Type B pancreatic cell (in vitro differentiated cells): Measurements from ENCODE around the gene FCHSD1. TPM values are rescaled to one million over a fixed set of nuclear protein-coding genes. Genes with fewer than 3 reads are reported as not detected.

ENCODE experiments used
- DNase-seq: peaks from one replicate; pipeline ENCODE4 v3.0.0; 2021; ENCODE audit warnings: mixed read lengths; ENCODE audit not compliant: unreplicated experiment; ENCODE audit errors: extremely low spot score
- H3K27ac Mint-ChIP-seq: 2 replicates; pipeline ENCODE4 v1.8.0; 2021; ENCODE audit warnings: mild to moderate bottlenecking, mixed read lengths
- H3K27me3 Mint-ChIP-seq: 2 replicates; pipeline ENCODE4 v1.8.0; 2021; ENCODE audit warnings: mixed read lengths
- H3K36me3 Mint-ChIP-seq: 2 replicates; pipeline ENCODE4 v1.8.0; 2021; ENCODE audit warnings: mixed read lengths
- H3K4me1 Mint-ChIP-seq: one replicate; pipeline ENCODE4 v1.8.0; 2021; ENCODE audit warnings: mixed read lengths; ENCODE audit not compliant: unreplicated experiment
- H3K4me3 Mint-ChIP-seq: 2 replicates; pipeline ENCODE4 v1.8.0; 2021; ENCODE audit warnings: mild to moderate bottlenecking, mixed read lengths
- H3K9me3 Mint-ChIP-seq: 2 replicates; pipeline ENCODE4 v1.8.0; 2021; ENCODE audit warnings: mixed read lengths
- total RNA-seq: library from RNA; stranded (reverse); gene quantifications from 2 replicates; pipeline ENCODE4 v1.2.1, GENCODE V29; 2021; ENCODE audit warnings: low replicate concordance
- TF ChIP-seq, protein P1 (sequence below): fragments of 200-600 bp; sonication (generic); conservative IDR thresholded peaks from 2 replicates; pipeline ENCODE4 v1.5.0; 2021; ENCODE audit warnings: antibody characterized with exemption, mild to moderate bottlenecking

Gene FCHSD1
- total RNA-seq, 1 donor from 2014 or later = 29.4 TPM

DNA sequence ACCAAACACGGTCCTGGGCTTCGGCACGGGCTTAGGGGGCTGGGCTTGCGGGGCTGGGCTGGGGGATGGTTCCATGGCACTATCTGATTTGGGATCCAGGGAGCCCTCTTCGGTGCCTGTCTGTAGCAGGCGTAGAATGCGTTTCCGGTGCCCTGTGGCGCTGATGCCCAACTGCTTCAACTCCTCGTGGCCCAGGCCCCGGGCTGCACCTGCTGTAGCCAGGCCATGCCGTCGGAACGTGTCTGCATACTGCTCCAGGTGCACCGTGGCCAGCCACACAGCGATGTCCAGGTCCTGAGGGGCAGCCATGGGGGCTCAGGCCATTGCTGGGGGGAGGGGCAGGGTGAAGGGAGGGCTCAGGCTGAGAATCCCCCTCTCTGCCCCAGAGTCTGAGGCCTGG lies 29.0 kb upstream of the FCHSD1 start:
- TF ChIP-seq, protein P1, sequence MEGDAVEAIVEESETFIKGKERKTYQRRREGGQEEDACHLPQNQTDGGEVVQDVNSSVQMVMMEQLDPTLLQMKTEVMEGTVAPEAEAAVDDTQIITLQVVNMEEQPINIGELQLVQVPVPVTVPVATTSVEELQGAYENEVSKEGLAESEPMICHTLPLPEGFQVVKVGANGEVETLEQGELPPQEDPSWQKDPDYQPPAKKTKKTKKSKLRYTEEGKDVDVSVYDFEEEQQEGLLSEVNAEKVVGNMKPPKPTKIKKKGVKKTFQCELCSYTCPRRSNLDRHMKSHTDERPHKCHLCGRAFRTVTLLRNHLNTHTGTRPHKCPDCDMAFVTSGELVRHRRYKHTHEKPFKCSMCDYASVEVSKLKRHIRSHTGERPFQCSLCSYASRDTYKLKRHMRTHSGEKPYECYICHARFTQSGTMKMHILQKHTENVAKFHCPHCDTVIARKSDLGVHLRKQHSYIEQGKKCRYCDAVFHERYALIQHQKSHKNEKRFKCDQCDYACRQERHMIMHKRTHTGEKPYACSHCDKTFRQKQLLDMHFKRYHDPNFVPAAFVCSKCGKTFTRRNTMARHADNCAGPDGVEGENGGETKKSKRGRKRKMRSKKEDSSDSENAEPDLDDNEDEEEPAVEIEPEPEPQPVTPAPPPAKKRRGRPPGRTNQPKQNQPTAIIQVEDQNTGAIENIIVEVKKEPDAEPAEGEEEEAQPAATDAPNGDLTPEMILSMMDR = no peak
- Mint-ChIP-seq H3K36me3 (no peaks in the 10 kb centered on the region), H3K27me3 (peaks cover 3% of the 10 kb centered on the region), H3K4me3 (no peak overlapping the region), H3K4me1 (peaks cover 16% of the 10 kb centered on the region), H3K9me3 (no peaks in the 10 kb centered on the region), H3K27ac (no peak overlapping the region)
- no peak for DNase-seq

DNA sequence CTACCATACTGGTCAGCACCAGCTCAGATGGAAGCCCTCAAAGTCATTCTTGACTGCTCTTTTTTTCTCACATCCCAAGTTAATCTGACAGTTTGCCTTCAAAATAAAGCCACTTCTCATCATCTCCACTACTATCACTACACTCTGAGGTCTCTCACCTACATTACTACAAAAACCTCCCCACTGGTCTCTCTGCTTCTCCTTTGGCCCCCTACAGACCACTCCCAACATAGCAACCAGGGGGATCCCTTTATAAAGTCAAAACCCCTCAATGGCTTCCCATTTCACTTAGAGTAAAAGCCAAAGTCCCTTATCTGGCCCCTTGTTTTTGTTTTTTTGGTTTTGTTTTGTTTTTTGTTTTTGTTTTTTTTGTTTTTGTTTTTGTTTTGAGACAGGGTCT lies 26.2 kb upstream of the FCHSD1 start:
- H3K27me3 Mint-ChIP-seq = peaks cover 3% of the 10 kb centered on the region
- H3K4me3 Mint-ChIP-seq = no peak overlapping the region
- no peak for DNase-seq
- TF ChIP-seq, protein P1 = peak; percentile 71
- H3K4me1 Mint-ChIP-seq = peaks cover 15% of the 10 kb centered on the region
- H3K36me3 Mint-ChIP-seq = no peaks in the 10 kb centered on the region
- H3K27ac Mint-ChIP-seq = no peak overlapping the region
- no peaks in the 10 kb centered on the region for H3K9me3 Mint-ChIP-seq

DNA sequence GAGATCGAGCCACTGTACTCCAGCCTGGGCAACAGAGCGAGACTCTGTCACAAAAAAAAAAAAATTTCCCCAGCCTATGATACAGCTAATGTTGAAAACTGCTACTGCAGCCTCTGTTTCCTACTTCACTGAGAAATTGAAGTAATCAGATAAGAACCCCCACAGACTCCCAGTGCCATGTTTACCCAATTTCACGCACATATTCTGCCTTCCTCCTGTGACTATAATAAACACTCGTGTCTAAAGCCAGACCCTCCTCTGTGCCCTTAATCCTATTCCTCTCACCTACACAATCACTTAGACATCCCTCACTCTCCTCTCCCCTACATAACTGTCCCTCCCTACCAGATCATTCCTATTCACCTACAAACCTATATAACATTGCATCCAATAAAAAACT lies 24.5 kb upstream of the FCHSD1 start:
- Mint-ChIP-seq H3K27me3 (no peaks in the 10 kb centered on the region), H3K36me3 (no peaks in the 10 kb centered on the region), H3K4me3 (no peak overlapping the region), H3K4me1 (peaks cover 2% of the 10 kb centered on the region), H3K9me3 (no peaks in the 10 kb centered on the region), H3K27ac (no peak overlapping the region)
- DNase-seq = no peak
- TF ChIP-seq, protein P1 = no peak

DNA sequence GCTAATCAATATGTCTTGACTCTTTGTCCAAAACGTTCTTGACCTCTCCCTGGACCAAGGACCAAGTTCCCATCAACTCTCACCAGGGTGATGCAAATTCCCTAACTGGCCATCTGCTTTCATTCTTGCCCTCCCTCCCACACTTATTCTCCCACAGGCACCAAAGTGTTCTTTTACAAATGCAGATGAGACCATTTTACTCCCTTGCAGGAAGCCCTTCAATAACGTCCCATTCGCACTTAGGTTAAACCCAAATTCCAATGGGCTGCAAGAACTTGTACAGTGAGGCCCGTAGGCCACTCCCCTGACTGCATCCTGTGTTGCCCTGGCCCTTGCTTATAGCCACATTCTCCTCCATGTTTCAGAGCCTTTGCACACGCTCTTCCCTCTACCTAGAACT lies 23.5 kb upstream of the FCHSD1 start:
- Mint-ChIP-seq H3K36me3 (no peaks in the 10 kb centered on the region), H3K4me3 (no peak overlapping the region), H3K9me3 (no peaks in the 10 kb centered on the region), H3K27ac (no peak overlapping the region), H3K4me1 (no peaks in the 10 kb centered on the region), H3K27me3 (no peaks in the 10 kb centered on the region)
- no peak for DNase-seq
- TF ChIP-seq, protein P1 = no peak

DNA sequence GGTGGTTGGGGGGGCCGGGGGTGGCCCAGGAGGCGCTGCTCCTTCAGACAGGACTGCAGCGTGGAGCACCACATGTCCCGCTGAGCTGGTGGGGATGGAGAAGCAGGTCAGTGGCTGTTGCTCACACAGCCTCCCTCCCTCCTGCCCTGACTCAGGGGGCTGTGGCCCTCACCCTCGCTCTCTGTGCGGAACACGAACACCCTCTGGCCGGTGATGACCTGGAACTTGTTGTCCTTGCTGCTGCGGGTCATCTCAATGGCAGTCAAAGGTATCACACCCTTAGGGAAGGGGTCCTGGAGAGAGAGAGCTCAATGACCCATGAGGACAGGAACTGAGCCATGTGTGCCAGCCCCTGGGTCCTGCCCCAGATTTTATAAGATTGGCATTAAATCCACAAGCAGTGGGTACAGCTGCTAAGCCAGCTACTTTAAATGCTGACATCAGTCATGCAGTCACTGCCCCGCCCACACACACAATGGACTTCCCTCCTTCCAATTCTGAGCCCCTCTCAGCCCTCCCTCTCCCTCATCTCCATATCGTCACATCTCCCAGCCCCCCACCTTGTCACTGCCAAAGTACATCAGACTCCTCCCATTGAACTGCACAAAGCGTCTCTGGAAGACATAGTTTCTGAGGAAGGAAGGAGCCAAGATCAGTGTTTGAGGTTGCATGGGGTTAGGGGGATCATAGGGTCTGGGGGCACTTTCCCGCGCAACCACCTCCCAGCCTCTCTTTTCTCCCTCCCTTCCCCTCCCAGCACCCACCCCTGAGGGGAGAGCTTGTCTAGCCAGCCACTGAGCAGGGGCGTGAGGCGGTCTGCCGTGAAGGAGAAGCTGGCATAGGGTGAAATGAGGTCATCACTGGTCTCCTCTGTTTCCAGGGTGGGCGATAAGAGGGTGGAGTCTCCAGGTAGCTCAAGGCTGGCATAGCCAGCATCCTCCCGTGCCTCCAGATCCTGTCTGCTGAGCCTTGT lies 21.9 kb upstream of the FCHSD1 start:
- no peak overlapping the region for H3K4me3 Mint-ChIP-seq
- no peak for DNase-seq
- no peaks in the 10 kb centered on the region for H3K27me3 Mint-ChIP-seq
- peaks cover 6% of the 10 kb centered on the region for H3K4me1 Mint-ChIP-seq
- peaks cover 5% of the 10 kb centered on the region for H3K36me3 Mint-ChIP-seq
- H3K27ac Mint-ChIP-seq = no peak overlapping the region
- TF ChIP-seq, protein P1 = no peak
- no peaks in the 10 kb centered on the region for H3K9me3 Mint-ChIP-seq
